Skeletal muscle cell (primary cell): ENCODE data around the gene PGK1.
A peak's percentile ranks its signal among the peaks of the same experiment; 100 is the strongest.
"Not testable (repeated sequence)": the region's sequence is repeated elsewhere in the genome, so short reads cannot be mapped to it uniquely, and the experiment has no call there.

Experiments
- DNase-seq: peaks from one replicate; pipeline ENCODE4 v3.0.0-alpha.2; 2010; ENCODE audit warnings: low read depth
- H3K4me3 ChIP-seq: 2 replicates; pipeline ENCODE4 v1.5.1; 2011; ENCODE audit warnings: low read depth, mild to moderate bottlenecking, control low read depth, low read length, moderate library complexity

PGK1 gene

GRCh38 chrX:78111140-78111931, 7.3 kb downstream of the PGK1 start:
- DNase-seq, result no peak
- no peak overlapping the region for H3K4me3 ChIP-seq

GRCh38 chrX:78116365-78116764, 12.3 kb downstream of the PGK1 start:
- H3K4me3 ChIP-seq, result no peak overlapping the region
- no peak for DNase-seq

DNA sequence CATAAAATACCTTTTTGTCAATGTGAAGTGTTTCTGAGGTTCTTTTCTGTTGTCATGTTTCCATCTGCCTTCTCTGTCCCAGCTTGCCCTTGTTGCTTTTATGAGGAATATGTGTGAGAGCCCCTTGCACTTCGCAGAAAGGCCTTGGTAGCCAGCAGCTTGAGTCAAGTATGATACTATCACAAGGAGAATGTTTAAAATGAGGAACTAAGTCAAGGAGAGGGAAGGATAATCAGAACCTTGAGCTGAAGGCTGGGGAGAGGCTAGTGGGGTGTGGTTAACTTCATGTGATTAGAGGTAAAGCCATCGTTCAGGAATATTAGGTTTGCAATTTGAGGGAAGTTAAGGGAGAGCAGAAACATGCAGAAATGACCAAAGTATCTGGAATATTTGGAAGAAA, 12.7 kb downstream of the PGK1 start:
- no peak overlapping the region for H3K4me3 ChIP-seq
- no peak for DNase-seq

GRCh38 chrX:78118628-78119027, 14.6 kb downstream of the PGK1 start:
- H3K4me3 ChIP-seq, result no peak overlapping the region
- no peak for DNase-seq

DNA sequence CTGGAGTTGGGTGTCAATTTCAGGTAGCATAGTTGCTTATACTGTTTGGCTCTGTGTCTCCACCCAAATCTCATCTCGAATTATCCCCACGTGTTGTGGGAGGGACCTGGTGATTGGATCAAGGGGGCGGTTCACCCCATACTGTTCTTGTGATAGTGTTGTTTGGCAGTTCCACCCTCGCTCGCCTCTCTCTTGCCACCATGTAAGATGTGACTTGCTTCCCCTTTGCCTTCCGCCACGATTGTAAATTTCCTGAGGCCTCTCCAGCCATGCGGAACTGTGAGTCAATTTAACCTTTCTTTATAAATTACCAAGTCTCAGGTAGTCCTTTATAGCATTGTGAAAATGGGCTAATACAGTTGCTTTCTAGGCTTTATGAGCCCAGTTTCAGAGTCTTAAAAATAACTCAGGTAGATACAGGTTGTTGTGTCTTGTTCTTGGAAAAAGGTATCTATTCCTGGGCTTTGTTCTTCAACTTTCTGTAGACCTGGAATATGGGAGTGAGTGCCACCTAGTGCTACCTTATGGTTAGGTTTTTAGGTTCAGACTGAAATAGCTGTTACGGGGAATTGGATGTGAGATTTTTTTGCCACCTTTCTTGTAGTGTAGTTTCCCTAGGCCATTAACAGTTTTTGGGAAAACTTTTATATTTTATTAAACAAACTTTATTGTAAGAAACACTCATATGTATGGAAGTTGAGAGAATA, 15.6 kb downstream of the PGK1 start:
- no peak for DNase-seq

DNA sequence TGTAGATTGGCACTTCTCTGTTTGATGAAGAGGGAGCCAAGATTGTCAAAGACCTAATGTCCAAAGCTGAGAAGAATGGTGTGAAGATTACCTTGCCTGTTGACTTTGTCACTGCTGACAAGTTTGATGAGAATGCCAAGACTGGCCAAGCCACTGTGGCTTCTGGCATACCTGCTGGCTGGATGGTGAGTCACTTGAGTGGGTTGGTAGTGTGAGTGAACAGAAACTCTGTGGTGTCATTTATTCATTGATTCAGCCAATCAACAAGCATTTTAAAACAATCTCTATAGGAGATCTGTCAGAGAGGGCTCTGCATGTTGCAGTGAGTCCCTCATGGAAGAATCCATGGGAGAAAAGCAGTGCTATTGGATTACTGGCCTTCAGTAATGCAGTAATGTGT, 19.1 kb downstream of the PGK1 start:
- H3K4me3 ChIP-seq, result no peak overlapping the region
- no peak for DNase-seq

More for the DNA sequence above, 15.6 kb downstream of the PGK1 start:
- H3K4me3 ChIP-seq, result no peak overlapping the region

GRCh38 chrX:78124307-78124706, 20.3 kb downstream of the PGK1 start:
- H3K4me3 ChIP-seq, result no peak overlapping the region
- no peak for DNase-seq

DNA sequence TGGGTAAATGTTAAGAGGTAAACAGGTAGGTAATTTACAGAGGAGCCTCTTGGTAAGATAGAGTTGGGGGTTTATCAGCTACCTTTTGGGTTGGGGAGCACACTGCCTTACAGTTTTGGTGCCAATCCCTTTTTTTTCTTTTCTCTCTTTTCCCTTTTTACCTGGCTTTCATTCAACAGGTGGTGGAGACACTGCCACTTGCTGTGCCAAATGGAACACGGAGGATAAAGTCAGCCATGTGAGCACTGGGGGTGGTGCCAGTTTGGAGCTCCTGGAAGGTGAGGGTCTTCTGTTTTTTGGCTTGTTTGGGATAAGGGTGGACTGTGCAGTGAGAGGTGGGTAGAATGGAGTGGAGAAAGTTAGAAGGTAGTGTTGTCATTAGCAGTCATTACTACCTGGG, 21.1 kb downstream of the PGK1 start:
- no peak for DNase-seq
- H3K4me3 ChIP-seq, result no peak overlapping the region

DNA sequence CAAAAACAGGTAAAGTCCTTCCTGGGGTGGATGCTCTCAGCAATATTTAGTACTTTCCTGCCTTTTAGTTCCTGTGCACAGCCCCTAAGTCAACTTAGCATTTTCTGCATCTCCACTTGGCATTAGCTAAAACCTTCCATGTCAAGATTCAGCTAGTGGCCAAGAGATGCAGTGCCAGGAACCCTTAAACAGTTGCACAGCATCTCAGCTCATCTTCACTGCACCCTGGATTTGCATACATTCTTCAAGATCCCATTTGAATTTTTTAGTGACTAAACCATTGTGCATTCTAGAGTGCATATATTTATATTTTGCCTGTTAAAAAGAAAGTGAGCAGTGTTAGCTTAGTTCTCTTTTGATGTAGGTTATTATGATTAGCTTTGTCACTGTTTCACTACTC, 21.7 kb downstream of the PGK1 start:
- not testable (repeated sequence) for H3K4me3 ChIP-seq, DNase-seq

DNA sequence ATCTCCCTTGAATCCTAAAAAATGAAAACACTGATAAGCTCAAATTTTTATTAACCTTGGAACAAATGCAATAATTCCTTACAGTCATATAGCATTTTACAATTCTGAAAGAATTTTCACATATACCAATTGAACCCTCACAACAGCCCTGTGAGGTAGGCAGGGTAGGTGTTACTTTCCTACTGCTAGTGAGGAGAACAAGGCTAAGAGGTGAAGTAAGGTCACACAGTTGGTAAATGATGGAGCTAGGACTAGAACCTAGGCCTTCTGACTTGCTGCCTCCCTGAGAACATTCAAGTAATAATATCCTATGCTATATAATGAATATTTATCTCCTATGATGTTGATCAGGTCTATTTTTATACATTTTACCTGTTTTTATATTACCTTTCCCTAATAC, 25.7 kb downstream of the PGK1 start:
- no peak for DNase-seq
- H3K4me3 ChIP-seq, result no peak overlapping the region

DNA sequence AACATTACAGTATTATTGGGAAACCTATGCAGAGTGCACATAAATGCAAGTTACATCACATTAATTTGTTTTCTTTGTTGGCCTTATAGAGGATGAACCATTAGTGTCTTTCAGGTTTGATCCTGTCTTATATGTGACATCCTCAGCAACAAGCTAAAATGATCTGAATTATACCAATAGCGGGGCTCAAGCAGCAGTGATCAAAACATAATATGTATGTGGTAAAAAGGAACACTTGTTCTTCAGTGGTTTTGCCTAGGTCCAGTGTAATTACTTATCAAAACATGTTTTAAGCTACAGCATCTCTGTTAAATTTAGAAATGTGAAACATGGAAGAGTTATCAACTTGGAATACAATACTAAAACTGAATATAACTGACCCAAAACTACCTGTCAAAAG, 26.3 kb downstream of the PGK1 start:
- no peak for DNase-seq
- H3K4me3 ChIP-seq, result no peak overlapping the region

DNA sequence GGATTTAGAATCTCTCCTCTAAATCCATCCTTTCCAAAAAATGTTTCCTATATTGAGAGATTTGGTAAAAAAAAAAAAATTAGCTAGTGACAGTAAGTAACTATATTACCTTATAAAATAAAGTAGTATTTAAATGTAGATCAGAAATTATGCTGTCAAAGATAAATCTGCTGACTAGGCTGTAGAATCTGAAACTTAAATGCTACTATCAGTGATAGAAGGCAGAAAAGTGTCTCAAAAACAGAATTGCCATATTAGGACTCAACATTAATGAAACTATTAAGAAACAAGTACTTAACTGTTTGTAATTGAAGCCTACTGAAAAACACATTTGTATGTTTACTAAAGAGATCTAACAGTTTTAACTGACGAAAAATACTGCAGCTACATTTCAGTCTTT, 27.1 kb downstream of the PGK1 start:
- DNase-seq, result no peak
- no peak overlapping the region for H3K4me3 ChIP-seq

- H3K4me3 ChIP-seq, result no peak overlapping the region
- no peak for DNase-seq
Measured at GRCh38 chrX:78133238-78133960, 29.4 kb downstream of the PGK1 start.

- peak within 1 kb of the TSS; percentile 60 for H3K4me3 ChIP-seq
- DNase-seq, result peak; percentile 47
Measured at GRCh38 chrX:78139160-78140123, 35.4 kb downstream of the PGK1 start, which contains the start of gene TAF9B. Gene TAF9B (minus strand): TSS chrX:78139650. CDS start chrX:78139611, 39 bp downstream.

DNA sequence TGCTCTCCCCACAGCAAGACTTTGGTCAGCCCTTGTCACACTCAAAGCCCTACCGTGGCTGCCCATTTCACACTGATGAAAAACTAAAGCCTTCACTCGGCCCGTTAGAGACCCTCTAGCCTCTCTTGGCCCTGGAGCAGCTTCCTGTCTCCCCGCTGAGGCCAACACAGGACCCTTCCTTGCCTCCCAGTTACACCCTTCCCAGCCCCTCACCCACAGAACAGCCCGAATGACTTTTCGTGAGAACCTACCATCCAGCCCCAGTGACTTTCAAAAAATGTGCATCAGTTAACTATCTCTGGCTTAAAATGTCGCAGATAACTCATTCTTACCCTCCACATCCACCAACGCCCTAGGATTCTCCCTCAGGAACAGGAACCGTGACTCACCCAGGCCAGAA, 36.2 kb downstream of the PGK1 start:
- H3K4me3 ChIP-seq, result no peak overlapping the region
- DNase-seq, result no peak

DNA sequence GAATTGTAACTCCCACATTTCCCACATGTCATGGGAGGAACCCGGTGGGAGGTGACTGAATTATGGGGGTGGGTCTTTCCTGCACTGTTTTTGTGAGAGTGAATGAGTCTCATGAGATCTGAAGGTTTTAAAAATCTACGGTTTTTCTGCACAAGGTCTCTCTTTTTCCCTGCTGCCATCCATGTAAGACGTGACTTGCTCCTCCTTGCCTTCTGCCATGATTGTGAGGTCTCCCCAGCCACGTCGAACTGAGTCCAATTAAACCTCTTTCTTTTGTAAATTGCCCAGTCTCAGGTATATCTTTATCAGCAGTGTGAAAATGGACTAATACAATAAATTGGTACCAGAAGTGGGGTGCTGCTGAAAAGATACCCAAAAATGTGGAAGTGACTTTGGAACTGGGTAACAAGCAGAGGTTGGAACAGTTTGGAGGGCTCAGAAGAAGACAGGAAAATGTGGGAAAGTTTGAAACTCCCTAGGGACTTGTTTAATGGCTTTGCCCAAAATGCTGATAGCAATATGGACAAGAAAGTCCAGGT, 43.0 kb downstream of the PGK1 start:
- H3K4me3 ChIP-seq, DNase-seq: not testable (repeated sequence)

DNA sequence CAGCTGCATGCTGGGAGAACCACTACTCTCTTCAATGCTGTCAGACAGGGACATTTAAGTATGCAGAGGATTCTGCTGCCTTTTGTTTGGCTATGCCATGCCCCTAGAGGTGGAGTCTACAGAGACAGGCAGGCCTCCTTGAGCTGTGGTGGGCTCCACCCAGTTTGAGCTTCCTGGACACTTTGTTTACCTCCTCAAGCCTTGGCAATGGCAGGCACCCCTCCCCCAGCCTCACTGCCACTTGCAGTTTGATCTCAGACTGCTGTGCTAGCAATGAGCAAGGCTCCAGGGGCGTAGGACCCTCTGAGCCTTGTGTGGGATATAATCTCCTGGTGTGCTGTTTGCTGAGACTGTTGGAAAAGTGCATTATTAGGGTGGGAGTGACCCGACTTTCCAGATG, 53.3 kb downstream of the PGK1 start:
- not testable (repeated sequence) for H3K4me3 ChIP-seq, DNase-seq

DNA sequence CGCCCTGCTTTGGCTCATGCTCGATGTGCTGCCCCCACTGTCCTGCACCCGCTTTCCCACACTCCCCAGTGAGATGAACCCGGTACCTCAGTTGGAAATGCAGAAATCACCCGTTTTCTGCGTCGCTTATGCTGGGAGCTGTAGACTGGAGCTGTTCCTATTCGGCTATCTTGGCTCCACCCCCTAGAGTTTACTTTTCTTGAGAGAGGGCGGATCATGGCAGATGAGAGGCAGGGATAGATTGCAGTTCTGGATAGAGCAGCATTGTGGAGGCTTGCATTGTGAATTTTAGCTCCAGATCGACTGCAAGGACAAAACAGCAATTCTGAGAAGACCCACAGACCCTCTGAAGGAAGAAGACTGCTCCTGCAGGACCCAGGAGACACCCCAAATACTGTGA, 53.8 kb downstream of the PGK1 start:
- not testable (repeated sequence) for DNase-seq, H3K4me3 ChIP-seq

DNA sequence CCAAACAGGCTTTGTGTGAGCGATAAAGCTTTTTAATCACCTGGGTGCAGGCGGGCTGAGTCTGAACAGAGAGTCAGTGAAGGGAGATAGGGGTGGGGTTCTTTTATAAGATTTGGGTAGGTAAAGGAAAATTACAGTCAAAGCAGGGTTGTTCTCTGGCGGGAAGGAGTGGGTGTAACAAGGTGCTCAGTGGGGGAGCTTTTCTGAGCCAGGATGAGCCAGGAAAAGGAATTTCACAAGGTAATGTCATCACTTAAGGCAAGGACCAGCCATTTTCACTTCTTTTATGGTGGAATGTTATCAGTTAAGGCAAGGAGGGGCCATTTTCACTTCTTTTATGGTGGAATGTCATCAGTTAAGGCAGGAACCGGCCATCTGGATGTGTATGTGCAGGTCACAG, 56.7 kb downstream of the PGK1 start:
- not testable (repeated sequence) for DNase-seq, H3K4me3 ChIP-seq
